HEK293 (cell line): ENCODE data around the gene NEFH.

Source experiments
- CTCF ChIA-PET: fragments of 350-600 bp; formaldehyde crosslinking; extraction: SDS; loops from one replicate; lab custom pipeline; 2021; ENCODE audit warnings: antibody characterized with exemption; lab: Yijun Ruan, JAX
- POLR2A ChIA-PET: fragments of 300-600 bp; formaldehyde crosslinking; extraction: SDS; loops from one replicate; lab custom pipeline; 2020; ENCODE audit warnings: antibody characterized with exemption, inconsistent platforms; lab: Yijun Ruan, JAX
- H3K27ac ChIP-seq: fragments of 200-500 bp; sonication (Bioruptor generic); 2 replicates; pipeline ENCODE4 v1.5.1; 2014; ENCODE audit warnings: low read depth, low read length, control low read depth, inconsistent platforms; ENCODE audit errors: extremely low read depth
- H3K36me3 ChIP-seq, 2 experiments: fragments of 200-500 bp in 1 of 2; sonication (Bioruptor generic) in 1 of 2; 1 replicate in 1 of 2; 2 replicates in 1 of 2; pipeline ENCODE4 v1.5.1; 2014 to 2017; ENCODE audit warnings: inconsistent platforms in 2 of 2, low read length in 2 of 2; ENCODE audit not compliant: control insufficient read depth in 2 of 2, insufficient read depth in 1 of 2
- H3K4me1 ChIP-seq: fragments of 200-500 bp; sonication (Bioruptor generic); 2 replicates; pipeline ENCODE4 v1.5.1; 2014; ENCODE audit warnings: mild to moderate bottlenecking, low read length, inconsistent platforms; ENCODE audit not compliant: control insufficient read depth, insufficient read depth
- H3K4me3 ChIP-seq: 2 replicates; pipeline ENCODE4 v1.5.1; 2011; ENCODE audit warnings: low read depth, mild to moderate bottlenecking, control low read depth, low read length, moderate library complexity
- H3K9me3 ChIP-seq: fragments of 200-500 bp; sonication (Bioruptor generic); 2 replicates; pipeline ENCODE4 v1.5.1; 2014; ENCODE audit warnings: low read depth, low read length, inconsistent platforms; ENCODE audit not compliant: control insufficient read depth, insufficient read depth
- GLI2 ChIP-seq: fragments of 450-650 bp; formaldehyde crosslinking; IDR thresholded peaks from 2 replicates; pipeline ENCODE4; 2017; ENCODE audit warnings: missing biosample characterization, missing genetic modification characterization, low read depth, borderline replicate concordance
- GLI4 ChIP-seq: fragments of 450-650 bp; formaldehyde crosslinking; IDR thresholded peaks from 2 replicates; pipeline ENCODE4 v1.5.1; 2016; ENCODE audit warnings: missing biosample characterization, missing genetic modification characterization
- KLF10 ChIP-seq: fragments of 450-650 bp; IDR thresholded peaks from 2 replicates; pipeline ENCODE4 v1.5.1; 2018; ENCODE audit warnings: missing biosample characterization, mild to moderate bottlenecking, missing genetic modification characterization
- PRDM1 ChIP-seq: fragments of 450-650 bp; formaldehyde crosslinking; IDR thresholded peaks from 2 replicates; pipeline ENCODE4; 2016; ENCODE audit warnings: missing biosample characterization, missing genetic modification characterization
- YY1 ChIP-seq: fragments of 450-650 bp; formaldehyde crosslinking; IDR thresholded peaks from 2 replicates; pipeline ENCODE4 v1.5.1; 2018; ENCODE audit warnings: missing biosample characterization, missing genetic modification characterization
- ZBTB8A ChIP-seq: fragments of 450-650 bp; formaldehyde crosslinking; IDR thresholded peaks from 2 replicates; pipeline ENCODE4 v1.5.1; 2016; ENCODE audit warnings: missing biosample characterization, missing genetic modification characterization
- ZNF133 ChIP-seq: fragments of 450-650 bp; formaldehyde crosslinking; IDR thresholded peaks from 2 replicates; pipeline ENCODE4 v1.5.1; 2016; ENCODE audit warnings: missing biosample characterization, missing genetic modification characterization
- ZNF292 ChIP-seq: fragments of 450-650 bp; formaldehyde crosslinking; IDR thresholded peaks from 2 replicates; pipeline ENCODE4 v1.5.1; 2016; ENCODE audit warnings: low read depth, missing biosample characterization, missing genetic modification characterization, borderline replicate concordance
- ZNF366 ChIP-seq: fragments of 450-650 bp; formaldehyde crosslinking; conservative IDR thresholded peaks from 2 replicates; pipeline ENCODE4 v1.5.1; 2016; ENCODE audit warnings: missing biosample characterization, missing genetic modification characterization
- ZNF510 ChIP-seq: fragments of 450-650 bp; formaldehyde crosslinking; IDR thresholded peaks from 2 replicates; pipeline ENCODE4 v1.5.1; 2018; ENCODE audit warnings: mild to moderate bottlenecking, missing genetic modification characterization, missing biosample characterization; ENCODE audit not compliant: insufficient replicate concordance
- ZNF561 ChIP-seq: fragments of 450-650 bp; IDR thresholded peaks from 2 replicates; pipeline ENCODE4 v1.5.1; 2018; ENCODE audit warnings: missing biosample characterization, missing genetic modification characterization, borderline replicate concordance
- ZNF629 ChIP-seq: fragments of 450-650 bp; formaldehyde crosslinking; IDR thresholded peaks from 2 replicates; pipeline ENCODE4 v1.5.1; 2017; ENCODE audit warnings: missing biosample characterization, missing genetic modification characterization
- ZNF664 ChIP-seq: fragments of 450-650 bp; formaldehyde crosslinking; IDR thresholded peaks from 2 replicates; pipeline ENCODE4 v1.5.1; 2016; ENCODE audit warnings: missing biosample characterization, missing genetic modification characterization
- ZNF677 ChIP-seq: fragments of 450-650 bp; IDR thresholded peaks from 2 replicates; pipeline ENCODE4 v1.5.0; 2018; ENCODE audit warnings: missing biosample characterization, mild to moderate bottlenecking, missing genetic modification characterization, moderate library complexity
- TF ChIP-seq, protein P1 (sequence below): fragments of 450-650 bp; formaldehyde crosslinking; IDR thresholded peaks from 2 replicates; pipeline ENCODE4 v1.5.1; 2016; ENCODE audit warnings: missing biosample characterization, missing genetic modification characterization
- TF ChIP-seq, protein P2 (sequence below): fragments of 450-650 bp; formaldehyde crosslinking; IDR thresholded peaks from 2 replicates; pipeline ENCODE4 v1.5.1; 2017; ENCODE audit warnings: missing biosample characterization, missing genetic modification characterization
- TF ChIP-seq, protein P3 (sequence below): fragments of 450-650 bp; formaldehyde crosslinking; IDR thresholded peaks from 2 replicates; pipeline ENCODE4 v1.5.1; 2016; ENCODE audit warnings: missing biosample characterization, missing genetic modification characterization

Gene NEFH

DNA sequence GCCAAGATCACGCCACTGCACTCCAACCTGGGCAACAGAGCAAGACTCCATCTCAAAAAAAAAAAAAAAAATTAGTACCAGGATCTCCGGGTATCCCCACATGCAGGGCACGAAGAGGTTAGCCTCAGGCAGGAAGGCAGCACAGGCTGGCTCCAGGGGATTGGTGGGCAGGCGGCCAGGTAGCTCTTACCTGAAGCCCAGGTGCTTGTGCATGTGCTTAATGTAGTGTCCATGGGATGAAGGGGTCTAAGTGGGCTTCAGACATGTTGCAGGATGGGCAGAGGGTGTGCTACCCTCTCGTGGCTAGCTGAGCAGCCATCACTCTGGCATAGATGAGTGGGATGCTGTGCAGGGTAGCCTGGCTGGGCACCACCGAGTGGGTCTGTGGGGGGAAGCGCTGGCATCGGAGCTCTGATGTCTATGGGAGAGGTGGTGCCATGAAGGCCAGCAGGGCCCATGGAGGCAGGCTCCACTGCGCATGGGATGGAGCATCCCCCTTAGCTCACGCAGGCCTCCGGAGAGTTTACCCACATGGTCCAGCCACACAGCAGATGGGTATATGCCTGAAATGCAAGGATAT, 30.6 kb upstream of the NEFH start (continued):
- TF ChIP-seq ZNF664 (tag by site-specific recombination), result no peak
- no peak for TF ChIP-seq ZNF510 (tag by site-specific recombination)
- TF ChIP-seq ZNF629 (tag by site-specific recombination), result no peak

DNA sequence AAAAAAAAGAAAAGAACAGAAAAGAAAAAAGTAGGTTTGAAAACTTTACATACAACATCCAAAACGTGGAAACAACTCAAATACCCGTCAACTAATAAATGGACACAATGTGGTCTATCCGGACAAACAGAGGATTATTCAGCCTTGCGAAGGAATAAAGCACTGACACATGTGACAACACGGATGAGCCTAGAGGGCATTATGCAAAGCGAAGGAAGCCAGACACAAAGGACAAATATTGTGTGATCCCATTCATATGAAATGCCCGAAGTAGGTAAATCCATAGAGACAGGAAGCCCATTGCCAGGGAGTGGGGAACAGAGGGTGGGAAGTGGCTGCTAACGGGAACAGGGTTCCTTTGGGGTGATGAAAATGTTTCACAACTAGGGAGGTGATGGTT, 29.8 kb upstream of the NEFH start:
- Histone ChIP-seq H3K4me3 (no peak overlapping the region), H3K9me3 (no peaks in the 10 kb centered on the region), H3K27ac (no peak overlapping the region), H3K36me3 (no peaks in the 10 kb centered on the region), H3K4me1 (no peaks in the 10 kb centered on the region)
- ChIA-PET POLR2A (no interaction called here), CTCF (no interaction called here)
- no peak for TF ChIP-seq ZBTB8A (tag by site-specific recombination)

DNA sequence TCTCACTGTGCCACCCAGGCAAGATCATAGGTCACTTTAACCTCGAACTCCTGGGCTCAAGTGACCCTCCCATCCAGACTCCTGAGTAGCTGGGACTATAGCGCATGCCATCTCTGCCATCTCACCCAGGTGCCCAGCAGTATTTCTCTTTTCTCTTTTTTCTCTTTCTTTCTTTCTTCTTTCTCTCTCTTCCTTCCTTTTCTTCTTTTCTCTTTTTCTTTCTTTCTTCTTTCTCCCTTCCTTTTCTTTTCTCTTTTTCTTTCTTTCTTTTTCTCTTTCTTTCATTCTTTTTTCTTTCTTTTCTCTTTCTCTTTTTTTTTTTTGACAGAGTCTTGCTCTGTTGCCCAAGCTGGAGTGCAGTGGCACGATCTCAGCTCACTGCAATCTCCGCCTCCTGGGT, 28.2 kb upstream of the NEFH start:
- ChIA-PET POLR2A (interaction anchor here (0.7 kb wide), 1 partner anchor 57 kb away, joined by 3 read pairs; no protein-coding TSS in a partner anchor), CTCF (interaction anchor here (1.3 kb wide), 1 partner anchor 20 kb away, joined by 3 read pairs; no protein-coding TSS in a partner anchor)
- no peaks in the 10 kb centered on the region for H3K4me1 ChIP-seq
- H3K4me3 ChIP-seq, result no peak overlapping the region
- H3K9me3 ChIP-seq, result no peaks in the 10 kb centered on the region
- no peaks in the 10 kb centered on the region for H3K36me3 ChIP-seq
- no peak overlapping the region for H3K27ac ChIP-seq
- TF ChIP-seq, protein P1, sequence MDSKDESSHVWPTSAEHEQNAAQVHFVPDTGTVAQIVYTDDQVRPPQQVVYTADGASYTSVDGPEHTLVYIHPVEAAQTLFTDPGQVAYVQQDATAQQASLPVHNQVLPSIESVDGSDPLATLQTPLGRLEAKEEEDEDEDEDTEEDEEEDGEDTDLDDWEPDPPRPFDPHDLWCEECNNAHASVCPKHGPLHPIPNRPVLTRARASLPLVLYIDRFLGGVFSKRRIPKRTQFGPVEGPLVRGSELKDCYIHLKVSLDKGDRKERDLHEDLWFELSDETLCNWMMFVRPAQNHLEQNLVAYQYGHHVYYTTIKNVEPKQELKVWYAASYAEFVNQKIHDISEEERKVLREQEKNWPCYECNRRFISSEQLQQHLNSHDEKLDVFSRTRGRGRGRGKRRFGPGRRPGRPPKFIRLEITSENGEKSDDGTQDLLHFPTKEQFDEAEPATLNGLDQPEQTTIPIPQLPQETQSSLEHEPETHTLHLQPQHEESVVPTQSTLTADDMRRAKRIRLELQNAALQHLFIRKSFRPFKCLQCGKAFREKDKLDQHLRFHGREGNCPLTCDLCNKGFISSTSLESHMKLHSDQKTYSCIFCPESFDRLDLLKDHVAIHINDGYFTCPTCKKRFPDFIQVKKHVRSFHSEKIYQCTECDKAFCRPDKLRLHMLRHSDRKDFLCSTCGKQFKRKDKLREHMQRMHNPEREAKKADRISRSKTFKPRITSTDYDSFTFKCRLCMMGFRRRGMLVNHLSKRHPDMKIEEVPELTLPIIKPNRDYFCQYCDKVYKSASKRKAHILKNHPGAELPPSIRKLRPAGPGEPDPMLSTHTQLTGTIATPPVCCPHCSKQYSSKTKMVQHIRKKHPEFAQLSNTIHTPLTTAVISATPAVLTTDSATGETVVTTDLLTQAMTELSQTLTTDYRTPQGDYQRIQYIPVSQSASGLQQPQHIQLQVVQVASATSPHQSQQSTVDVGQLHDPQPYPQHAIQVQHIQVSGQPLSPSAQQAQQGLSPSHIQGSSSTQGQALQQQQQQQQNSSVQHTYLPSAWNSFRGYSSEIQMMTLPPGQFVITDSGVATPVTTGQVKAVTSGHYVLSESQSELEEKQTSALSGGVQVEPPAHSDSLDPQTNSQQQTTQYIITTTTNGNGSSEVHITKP (tag by site-specific recombination), result no peak
- TF ChIP-seq YY1 (tag by site-specific recombination), result no peak
- no peak for TF ChIP-seq ZNF677 (tag by site-specific recombination)
- TF ChIP-seq ZNF292 (tag by site-specific recombination), result no peak
- TF ChIP-seq, protein P2, sequence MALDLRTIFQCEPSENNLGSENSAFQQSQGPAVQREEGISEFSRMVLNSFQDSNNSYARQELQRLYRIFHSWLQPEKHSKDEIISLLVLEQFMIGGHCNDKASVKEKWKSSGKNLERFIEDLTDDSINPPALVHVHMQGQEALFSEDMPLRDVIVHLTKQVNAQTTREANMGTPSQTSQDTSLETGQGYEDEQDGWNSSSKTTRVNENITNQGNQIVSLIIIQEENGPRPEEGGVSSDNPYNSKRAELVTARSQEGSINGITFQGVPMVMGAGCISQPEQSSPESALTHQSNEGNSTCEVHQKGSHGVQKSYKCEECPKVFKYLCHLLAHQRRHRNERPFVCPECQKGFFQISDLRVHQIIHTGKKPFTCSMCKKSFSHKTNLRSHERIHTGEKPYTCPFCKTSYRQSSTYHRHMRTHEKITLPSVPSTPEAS, result no peak
- peak; percentile 78 for TF ChIP-seq ZNF366 (tag by site-specific recombination)
- TF ChIP-seq, protein P3, sequence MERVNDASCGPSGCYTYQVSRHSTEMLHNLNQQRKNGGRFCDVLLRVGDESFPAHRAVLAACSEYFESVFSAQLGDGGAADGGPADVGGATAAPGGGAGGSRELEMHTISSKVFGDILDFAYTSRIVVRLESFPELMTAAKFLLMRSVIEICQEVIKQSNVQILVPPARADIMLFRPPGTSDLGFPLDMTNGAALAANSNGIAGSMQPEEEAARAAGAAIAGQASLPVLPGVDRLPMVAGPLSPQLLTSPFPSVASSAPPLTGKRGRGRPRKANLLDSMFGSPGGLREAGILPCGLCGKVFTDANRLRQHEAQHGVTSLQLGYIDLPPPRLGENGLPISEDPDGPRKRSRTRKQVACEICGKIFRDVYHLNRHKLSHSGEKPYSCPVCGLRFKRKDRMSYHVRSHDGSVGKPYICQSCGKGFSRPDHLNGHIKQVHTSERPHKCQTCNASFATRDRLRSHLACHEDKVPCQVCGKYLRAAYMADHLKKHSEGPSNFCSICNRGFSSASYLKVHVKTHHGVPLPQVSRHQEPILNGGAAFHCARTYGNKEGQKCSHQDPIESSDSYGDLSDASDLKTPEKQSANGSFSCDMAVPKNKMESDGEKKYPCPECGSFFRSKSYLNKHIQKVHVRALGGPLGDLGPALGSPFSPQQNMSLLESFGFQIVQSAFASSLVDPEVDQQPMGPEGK (tag by site-specific recombination), result no peak
- TF ChIP-seq ZNF561 (tag by site-specific recombination), result no peak
- no peak for TF ChIP-seq ZNF133
- no peak for TF ChIP-seq GLI2 (tag by site-specific recombination)
- TF ChIP-seq PRDM1 (tag by site-specific recombination), result peak; percentile 93
- TF ChIP-seq KLF10 (tag by site-specific recombination), result no peak
- no peak for TF ChIP-seq GLI4
